K562 (cell line): Measurements from ENCODE around the gene TBXAS1. TPM values are rescaled to one million over a fixed set of nuclear protein-coding genes. Genes with fewer than 3 reads are reported as not detected.
A peak's percentile ranks its signal among the peaks of the same experiment; 100 is the strongest.

Experiments used
- BCLAF1 ChIP-seq, 2 experiments: fragments of 450-650 bp in 1 of 2; IDR thresholded peaks; 2 replicates each; pipeline ENCODE4 v1.6.1; 2011 to 2017; ENCODE audit warnings: low read depth in 2 of 2, antibody characterized with exemption in 1 of 2, borderline replicate concordance in 1 of 2, low read length in 1 of 2, mild to moderate bottlenecking in 1 of 2, mixed read lengths in 1 of 2; ENCODE audit not compliant: control insufficient read depth in 1 of 2
- CTCF ChIP-seq, 3 experiments: IDR thresholded peaks in 2 of 3; conservative IDR thresholded peaks in 1 of 3; 2 replicates each; pipeline ENCODE4 v1.5.1; 2011 to 2012; ENCODE audit warnings: low read length in 3 of 3, mild to moderate bottlenecking in 3 of 3, control low read depth in 2 of 3, improper control_type of control experiment in 1 of 3, inconsistent platforms in 1 of 3, low read depth in 1 of 3, mixed read lengths in 1 of 3, moderate library complexity in 1 of 3; ENCODE audit not compliant: insufficient read depth in 2 of 3
- FIP1L1 ChIP-seq: fragments of 200-400 bp; formaldehyde crosslinking; IDR thresholded peaks from 2 replicates; pipeline ENCODE4 v1.6.1; 2018; ENCODE audit warnings: mild to moderate bottlenecking, low read depth, low read length; ENCODE audit not compliant: poor library complexity, severe bottlenecking
- L3MBTL2 ChIP-seq: fragments of 450-650 bp; IDR thresholded peaks from 2 replicates; pipeline ENCODE4 v1.6.1; 2016; ENCODE audit warnings: mild to moderate bottlenecking, moderate library complexity
- MAFG ChIP-seq: fragments of 450-650 bp; conservative IDR thresholded peaks from 2 replicates; pipeline ENCODE4 v1.6.1; 2016; ENCODE audit warnings: missing genetic modification characterization, missing compliant biosample characterization
- PTTG1 ChIP-seq: fragments of 450-650 bp; IDR thresholded peaks from 2 replicates; pipeline ENCODE4 v1.6.1; 2016; ENCODE audit warnings: low read depth, mild to moderate bottlenecking, missing genetic modification characterization, missing compliant biosample characterization
- THRAP3 ChIP-seq: fragments of 450-650 bp; IDR thresholded peaks from 2 replicates; pipeline ENCODE4 v1.6.1; 2016; ENCODE audit warnings: mild to moderate bottlenecking, inconsistent platforms, borderline replicate concordance
- ZNF253 ChIP-seq: fragments of 250-450 bp; sonication (Bioruptor Pico); conservative IDR thresholded peaks from 2 replicates; pipeline ENCODE4 v1.6.1; 2021; ENCODE audit warnings: mild to moderate bottlenecking
- ZNF408 ChIP-seq: fragments of 250-450 bp; sonication (Bioruptor Pico); IDR thresholded peaks from 2 replicates; pipeline ENCODE4 v1.4.0; 2020; ENCODE audit warnings: low read depth, mild to moderate bottlenecking, moderate library complexity
- polyA plus RNA-seq, 8 experiments: library from polyadenylated mRNA; depleted of rRNA in 4 of 8; stranded (reverse) in 5 of 8; unstranded in 3 of 8; fragments of >200 nt; fragmentation: Nextera tagmentation in 2 of 8; fragmentation: Illumina TruSeq in 1 of 8; extraction: Ambion mirVana in 2 of 8; extraction: Trizol in 1 of 8; gene quantifications; 2 replicates each; pipeline versions ENCODE4 v1.2.1 to v1.2.3, GENCODE V29; 2011 to 2014; ENCODE audit warnings: inconsistent platforms in 1 of 8, missing spikeins in 1 of 8
- total RNA-seq, 7 experiments: library from RNA; depleted of rRNA in 6 of 7; stranded (reverse); fragments of >200 nt in 6 of 7; fragmentation: Illumina TruSeq in 2 of 7; extraction: Trizol in 2 of 7; gene quantifications; 2 replicates each; pipeline versions ENCODE4 v1.2.1 to v1.2.3, GENCODE V29; 2011 to 2021; ENCODE audit warnings: low replicate concordance in 1 of 7
- TF ChIP-seq, protein P1 (sequence below): fragments of 450-650 bp; formaldehyde crosslinking; IDR thresholded peaks from 2 replicates; pipeline ENCODE4 v1.4.0; 2022; ENCODE audit warnings: missing genetic modification characterization
- TF ChIP-seq, protein P2 (sequence below): fragments of 450-650 bp; IDR thresholded peaks from 2 replicates; pipeline ENCODE4 v1.6.1; 2014; ENCODE audit warnings: low read depth, mild to moderate bottlenecking, moderate library complexity, borderline replicate concordance

TBXAS1 gene
- total and polyA plus RNA-seq, 9 of the 15 experiments (the other 6 are each of a cell fraction or from before 2014, with no cell fraction given), result 1.1 to 8.3 (median 1.9) TPM

- TF ChIP-seq, protein P1, sequence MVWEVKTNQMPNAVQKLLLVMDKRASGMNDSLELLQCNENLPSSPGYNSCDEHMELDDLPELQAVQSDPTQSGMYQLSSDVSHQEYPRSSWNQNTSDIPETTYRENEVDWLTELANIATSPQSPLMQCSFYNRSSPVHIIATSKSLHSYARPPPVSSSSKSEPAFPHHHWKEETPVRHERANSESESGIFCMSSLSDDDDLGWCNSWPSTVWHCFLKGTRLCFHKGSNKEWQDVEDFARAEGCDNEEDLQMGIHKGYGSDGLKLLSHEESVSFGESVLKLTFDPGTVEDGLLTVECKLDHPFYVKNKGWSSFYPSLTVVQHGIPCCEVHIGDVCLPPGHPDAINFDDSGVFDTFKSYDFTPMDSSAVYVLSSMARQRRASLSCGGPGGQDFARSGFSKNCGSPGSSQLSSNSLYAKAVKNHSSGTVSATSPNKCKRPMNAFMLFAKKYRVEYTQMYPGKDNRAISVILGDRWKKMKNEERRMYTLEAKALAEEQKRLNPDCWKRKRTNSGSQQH (CRISPR knock-in tag), result no peak
- TF ChIP-seq ZNF408 (CRISPR knock-in tag) (no peak), PTTG1 (tag) (no peak), BCLAF1 (IDR thresholded peaks at IDR 0.05; ENCODE audit: borderline replicate concordance in 1 of 2, control insufficient read depth in 1 of 2, low read depth in 2 of 2, low read length in 1 of 2) (no peak), ZNF253 (CRISPR knock-in tag) (no peak), FIP1L1 (no peak), MAFG (tag) (0 out of 2 replicates have a peak, but pooled peaks have one; percentile 17), CTCF (IDR thresholded peaks at IDR 0.05 in 2 of 3, conservative IDR thresholded peaks at IDR 0.05 in 1 of 3; ENCODE audit: insufficient read depth in 2 of 3, low read depth in 1 of 3, low read length in 3 of 3) (peak; percentile 80 to 94 (median 93)), THRAP3 (no peak), L3MBTL2 (peak; percentile 58)
- TF ChIP-seq, protein P2, sequence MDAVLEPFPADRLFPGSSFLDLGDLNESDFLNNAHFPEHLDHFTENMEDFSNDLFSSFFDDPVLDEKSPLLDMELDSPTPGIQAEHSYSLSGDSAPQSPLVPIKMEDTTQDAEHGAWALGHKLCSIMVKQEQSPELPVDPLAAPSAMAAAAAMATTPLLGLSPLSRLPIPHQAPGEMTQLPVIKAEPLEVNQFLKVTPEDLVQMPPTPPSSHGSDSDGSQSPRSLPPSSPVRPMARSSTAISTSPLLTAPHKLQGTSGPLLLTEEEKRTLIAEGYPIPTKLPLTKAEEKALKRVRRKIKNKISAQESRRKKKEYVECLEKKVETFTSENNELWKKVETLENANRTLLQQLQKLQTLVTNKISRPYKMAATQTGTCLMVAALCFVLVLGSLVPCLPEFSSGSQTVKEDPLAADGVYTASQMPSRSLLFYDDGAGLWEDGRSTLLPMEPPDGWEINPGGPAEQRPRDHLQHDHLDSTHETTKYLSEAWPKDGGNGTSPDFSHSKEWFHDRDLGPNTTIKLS, result peak; percentile 42; the same call in 1 of the 2 replicates
Measured at GRCh38 chr7:140005754-140006503, 176.9 kb downstream of the TBXAS1 start (continued).
